ENCODE measurements around the gene UNC80.

DNA sequence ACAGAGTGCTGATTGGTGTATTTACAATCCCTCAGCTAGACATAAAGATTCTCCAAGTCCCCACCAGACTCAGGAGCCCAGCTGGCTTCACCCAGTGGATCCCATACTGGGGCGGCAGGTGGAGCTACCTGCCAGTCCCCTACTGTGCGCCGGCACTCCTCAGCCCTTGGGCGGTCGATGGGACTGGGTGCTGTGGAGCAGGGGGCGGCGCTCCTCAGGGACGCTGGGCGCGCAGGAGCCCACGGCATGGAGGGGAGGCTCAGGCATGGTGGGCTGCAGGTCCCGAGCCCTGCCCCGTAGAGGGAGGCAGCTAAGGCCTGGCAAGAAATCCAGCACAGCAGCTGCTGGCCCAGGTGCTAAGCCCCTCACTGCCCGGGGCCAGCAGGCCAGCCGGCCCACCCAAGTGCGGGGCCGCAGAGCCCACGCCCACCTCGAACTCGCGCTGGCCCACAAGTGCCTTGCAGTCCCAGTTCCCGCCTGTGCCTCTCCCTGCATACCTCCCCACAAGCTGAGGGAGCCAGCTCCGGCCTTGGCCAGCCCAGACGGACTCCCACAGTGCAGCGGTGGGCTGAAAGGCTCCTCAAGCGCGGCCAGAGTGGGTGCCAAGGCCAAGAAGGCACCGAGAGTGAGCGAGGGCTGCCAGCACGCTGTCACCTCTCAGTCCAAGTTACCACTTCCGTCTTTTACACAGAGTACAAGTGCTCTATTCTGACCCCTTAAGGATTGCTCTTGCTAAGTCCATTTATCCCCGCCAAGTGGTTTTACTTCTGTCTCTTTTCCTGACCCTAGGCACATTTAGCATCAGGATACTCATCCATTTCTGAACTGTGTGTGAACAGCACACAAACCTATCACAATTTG is 229.1 kb downstream of the UNC80 start:
- TF ChIP-seq POLR2A (IDR thresholded peaks at IDR 0.05) (no peak), CTCF (IDR thresholded peaks at IDR 0.05) (no peak)

All from Peyer's patch (tissue), 4 donors.